GM15510 (cell line): ENCODE results near the gene MPPED1.

Experiments used
- POLR2A ChIP-seq: IDR thresholded peaks from 3 replicates; pipeline ENCODE4 v1.6.1; 2011; ENCODE audit warnings: borderline replicate concordance; ENCODE audit not compliant: insufficient read length; ENCODE audit errors: extremely low read depth

The MPPED1 gene

DNA sequence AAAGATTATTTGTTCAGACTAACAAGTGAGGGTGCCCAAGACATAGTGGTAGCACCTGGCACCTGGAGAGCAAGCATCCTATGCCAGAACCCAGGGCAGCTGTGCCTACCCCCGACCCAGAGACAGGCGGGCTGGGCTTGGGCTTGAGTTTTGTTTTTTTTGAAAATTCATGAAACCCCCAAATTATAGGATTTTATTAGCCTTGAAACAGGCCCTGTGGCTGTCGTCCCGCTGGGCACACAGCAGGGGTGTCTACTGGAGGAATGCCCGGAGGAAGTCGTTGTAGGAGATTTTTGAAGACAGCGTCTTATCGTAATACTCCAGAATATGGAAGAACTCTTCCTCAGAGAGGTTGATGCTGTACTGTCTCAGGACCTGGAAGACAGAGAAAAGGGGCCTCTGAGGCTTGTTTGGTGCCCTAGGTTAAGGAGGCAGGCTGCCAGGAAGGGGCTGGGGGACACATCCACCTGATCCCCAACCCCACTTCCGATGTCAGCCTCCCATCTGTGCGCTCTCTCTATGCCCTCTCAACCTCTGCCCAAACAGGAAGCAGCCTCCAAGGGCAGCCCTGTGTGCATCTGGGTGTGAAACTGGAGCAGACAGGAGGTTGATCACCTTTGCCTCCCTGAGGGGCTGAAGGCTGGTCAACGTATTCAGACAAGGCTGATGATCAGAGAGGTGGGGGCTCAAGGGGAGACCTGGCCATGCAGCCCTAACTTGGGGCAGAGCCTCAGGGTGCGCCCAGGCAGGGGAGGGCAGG, 117.0 kb downstream of the MPPED1 start:
- TF ChIP-seq POLR2A = no peak

DNA sequence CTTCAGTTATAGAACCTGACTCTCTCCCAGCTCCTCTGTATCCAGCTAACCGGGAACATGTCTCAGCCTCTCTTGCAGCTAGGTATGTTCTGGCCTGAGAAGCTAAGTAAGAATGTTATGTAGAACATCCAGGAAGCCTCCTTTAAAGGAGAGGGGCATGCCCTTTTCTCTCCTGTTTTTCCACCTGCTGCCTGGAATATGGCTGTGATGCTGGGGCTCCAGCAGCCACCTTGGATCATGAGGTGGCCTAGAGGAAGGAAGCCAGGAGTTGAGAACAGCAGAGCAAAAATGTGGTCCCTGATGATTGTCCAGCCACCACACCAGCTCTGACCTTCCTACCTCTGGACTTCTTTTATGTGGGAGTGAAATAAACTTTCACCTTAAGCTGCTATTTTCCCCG, 117.6 kb downstream of the MPPED1 start:
- TF ChIP-seq POLR2A = no peak

DNA sequence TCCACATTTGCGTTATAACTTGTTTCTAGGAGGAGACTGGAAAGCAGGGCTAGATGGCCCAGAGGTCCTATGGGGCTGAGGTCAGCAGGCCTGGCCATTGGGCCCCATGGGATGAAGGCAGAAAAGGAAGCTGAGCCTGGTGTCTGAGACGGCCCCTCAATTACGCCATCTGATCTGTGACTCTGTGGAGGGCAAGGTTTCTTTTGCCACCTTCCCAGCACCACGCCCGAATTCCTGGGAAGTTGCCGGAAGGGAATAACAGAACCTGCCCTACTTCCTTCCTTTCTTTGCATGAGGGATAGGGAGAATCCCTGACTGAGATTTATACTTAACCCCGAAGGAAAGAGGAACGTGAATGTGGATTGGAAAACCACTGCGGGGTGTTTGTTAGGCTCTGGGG, 118.1 kb downstream of the MPPED1 start:
- no peak for TF ChIP-seq POLR2A

DNA sequence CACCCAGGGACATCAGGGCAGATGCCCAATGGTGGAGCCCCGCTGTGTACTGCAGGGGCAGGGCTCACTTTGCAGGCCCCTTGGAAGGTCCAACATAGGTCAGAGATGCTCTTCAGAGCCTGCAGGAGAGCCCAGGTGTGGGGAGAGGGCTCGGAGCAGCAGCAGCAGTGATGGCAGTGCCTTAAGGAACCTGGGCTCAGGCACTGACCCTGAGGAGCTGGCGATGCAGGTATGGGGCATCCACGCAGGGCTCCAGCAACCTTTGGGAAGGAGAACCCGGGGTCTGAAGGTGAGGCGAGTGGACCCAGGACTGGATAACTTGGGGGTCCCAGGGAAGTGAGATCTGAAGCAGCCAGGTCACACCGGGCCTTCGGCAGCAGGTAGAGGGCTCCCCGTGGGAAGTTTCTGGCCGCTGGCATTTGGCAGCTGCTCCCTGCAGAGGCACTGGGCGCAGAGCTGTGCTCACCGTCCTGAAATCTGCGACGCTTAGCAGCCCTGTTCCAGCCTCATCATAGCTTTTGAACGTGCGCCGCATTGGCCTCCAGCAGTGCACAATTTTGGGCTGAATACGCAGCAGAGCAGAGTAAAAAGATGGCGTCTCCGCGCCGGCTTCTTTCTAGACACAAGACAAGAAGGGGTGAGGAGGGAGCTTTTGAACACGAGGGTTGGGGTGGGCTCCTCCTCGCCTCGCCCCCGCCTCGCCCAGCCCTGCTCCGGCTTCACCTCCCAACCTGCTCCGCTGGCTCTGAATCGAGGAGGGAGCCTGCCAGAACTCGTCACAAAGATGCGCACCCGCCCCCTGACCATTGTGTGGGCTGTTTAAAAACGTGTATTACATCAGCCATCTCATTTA, 118.8 kb downstream of the MPPED1 start:
- no peak for TF ChIP-seq POLR2A

DNA sequence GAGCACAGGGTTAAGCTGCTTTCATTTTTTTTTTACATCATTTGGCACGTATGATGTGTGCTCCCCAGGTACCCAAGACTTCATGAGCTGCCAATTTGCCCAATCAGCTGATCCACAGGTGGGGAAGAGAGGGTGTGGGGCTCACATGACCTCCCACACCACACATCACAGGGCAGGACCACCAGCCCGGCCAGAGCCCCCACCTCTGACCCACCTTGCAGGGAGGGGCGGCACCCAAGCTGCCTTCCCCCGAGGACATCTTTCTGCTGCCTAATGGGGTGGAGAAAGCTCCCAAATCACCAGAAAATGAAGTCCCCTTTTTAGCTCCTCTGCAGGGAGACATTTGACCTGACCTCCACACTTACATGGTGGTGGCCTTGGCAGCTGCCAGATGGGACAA, 119.8 kb downstream of the MPPED1 start:
- TF ChIP-seq POLR2A = no peak

DNA sequence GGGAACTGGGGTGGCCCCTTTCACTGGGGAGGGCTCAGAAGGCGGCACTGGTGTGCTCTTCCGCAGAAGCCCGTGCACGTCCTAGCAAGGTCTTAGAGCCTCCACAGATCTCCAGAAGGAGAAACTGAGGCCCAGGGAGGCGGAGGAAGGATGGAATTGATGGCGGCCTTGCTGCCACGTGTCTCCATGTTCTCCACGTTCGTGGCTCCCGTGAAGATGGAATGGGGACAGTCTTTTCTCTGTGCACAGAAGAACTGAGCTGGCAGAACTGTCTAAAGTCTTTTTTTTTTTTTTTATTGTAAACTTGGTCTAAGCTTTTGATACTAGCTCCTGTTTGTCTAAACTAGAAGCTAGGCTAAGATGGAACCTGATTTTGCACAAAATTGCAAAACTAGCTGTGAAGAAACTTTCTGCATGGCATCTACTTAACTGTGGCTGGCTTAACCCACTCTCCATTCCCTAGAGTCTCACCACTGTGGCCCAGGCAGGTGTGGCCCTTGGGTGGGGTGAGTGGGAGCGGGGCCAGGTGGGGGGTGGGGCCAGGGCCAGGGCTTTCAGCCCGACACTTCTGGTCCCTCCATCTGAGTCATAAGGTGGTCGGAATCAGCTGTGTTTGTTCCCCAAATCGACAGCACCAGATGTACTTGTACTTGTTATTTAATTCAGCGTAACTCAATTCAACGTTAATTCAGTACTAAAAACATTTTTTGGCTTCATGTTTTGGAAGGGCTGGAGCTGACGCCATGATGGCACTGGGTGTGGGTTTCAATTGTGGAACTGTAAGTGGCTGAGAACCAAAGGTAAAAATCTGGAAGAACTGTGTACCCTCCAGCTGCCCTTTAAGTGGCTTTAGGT, 120.7 kb downstream of the MPPED1 start:
- no peak for TF ChIP-seq POLR2A

DNA sequence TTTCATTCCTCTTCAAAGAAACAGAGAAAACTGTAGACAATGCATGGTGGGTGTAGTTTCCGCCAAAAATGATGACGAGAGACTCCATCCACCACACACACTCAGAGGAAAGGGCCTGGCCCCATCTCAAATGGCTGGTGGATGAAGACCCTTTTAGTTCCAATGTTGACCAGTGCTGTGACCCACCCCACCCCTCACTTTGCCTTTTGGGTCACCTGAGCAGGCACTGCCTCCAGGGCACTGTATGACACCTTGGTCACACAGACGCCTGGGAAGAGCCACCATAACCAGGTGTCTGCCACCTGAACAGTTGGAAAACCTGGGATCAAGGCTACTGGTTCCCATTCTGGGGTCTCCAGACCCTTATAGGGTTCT, 121.3 kb downstream of the MPPED1 start:
- TF ChIP-seq POLR2A = no peak

DNA sequence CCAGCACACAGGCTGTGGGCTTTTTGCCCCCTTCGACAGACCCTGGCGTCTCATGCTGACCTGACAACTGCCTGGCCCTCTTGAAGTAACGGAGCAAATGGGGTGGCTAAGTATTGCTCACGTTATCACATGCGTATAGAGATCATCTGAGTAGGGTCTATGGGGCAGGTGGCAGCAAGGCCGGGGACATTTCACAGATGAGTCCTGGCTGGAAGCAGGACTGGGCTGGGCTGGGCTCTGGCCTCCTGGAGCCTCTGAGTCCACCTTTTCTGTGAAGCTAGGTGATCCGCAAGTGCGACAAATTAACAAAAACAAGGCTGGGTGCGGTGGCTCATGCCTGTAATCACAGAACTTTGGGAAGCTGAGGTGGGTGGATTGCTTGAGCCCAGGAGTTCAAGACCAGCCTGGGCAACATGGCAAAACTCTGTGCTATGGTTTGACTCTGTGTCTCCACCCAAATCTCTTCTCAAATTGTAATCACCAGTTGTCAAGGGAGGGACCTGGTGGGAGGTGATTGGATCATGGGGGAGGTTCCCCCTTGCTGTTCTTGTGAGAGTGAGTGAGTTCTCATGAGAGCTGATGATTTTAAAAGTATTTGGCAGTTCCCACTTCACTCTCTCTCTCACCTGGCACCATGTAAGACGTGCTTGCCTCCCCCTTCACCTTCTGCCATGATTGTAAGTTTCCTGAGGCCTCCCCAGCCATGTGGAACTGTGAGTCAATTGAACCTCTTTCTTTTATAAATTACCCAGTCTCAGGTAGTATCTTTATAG, 122.0 kb downstream of the MPPED1 start:
- TF ChIP-seq POLR2A = no peak

DNA sequence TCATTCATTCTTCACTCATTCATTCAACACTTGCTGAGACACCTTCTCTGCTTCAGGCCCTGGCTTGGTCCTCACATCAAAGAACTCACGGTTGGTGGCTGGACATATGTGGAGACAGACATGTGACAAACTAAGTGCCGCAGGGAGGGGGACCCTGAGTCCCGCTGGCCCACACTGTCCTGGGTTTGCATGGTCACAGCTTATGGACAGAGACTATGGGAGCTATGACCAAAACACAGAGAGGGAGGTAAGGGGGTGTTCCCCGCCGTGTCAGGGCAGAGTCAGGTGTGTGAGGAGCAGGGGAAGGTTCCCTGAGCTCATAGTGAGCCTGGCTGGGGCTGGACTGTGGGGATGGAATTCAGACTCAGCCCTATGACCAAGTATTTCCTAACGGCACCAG, 123.1 kb downstream of the MPPED1 start:
- TF ChIP-seq POLR2A = no peak

DNA sequence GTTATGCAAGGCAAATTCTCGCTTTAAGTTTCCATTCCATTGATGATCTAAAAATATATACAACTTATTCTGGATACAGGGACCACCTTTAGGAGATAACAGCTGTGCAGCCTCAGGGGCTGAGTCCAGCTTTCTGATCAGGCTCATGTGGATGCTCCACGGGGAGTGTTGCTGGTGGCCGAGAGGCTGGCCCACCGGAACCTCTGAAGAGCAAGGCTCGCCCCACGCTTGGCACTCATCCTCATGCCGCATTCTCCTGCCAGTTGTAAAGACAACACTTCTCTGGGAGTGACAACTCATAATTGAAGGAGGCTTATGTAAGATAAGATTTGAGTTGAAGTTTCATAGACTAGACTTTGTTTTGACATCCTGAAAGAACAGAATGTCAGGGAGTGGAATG, 123.5 kb downstream of the MPPED1 start:
- TF ChIP-seq POLR2A = no peak

DNA sequence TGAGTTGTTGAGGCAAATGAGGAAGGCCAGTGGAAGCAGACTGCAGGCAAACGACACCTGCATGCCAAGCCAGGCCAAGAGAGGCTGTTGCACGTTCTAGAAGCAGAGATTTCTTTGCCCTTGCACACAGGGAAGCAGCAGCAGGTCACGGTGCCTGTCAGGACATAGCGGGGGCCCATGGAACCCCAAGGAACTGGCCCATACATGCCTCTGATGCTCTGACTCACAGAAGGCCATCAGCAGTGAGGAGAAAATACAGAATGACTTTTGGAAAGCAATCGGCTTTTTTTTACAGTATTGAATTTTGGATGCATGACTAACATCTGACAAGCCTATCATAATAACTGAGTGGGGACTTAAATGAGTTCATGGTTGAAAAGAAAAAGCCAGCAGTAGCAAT, 123.9 kb downstream of the MPPED1 start:
- no peak for TF ChIP-seq POLR2A

DNA sequence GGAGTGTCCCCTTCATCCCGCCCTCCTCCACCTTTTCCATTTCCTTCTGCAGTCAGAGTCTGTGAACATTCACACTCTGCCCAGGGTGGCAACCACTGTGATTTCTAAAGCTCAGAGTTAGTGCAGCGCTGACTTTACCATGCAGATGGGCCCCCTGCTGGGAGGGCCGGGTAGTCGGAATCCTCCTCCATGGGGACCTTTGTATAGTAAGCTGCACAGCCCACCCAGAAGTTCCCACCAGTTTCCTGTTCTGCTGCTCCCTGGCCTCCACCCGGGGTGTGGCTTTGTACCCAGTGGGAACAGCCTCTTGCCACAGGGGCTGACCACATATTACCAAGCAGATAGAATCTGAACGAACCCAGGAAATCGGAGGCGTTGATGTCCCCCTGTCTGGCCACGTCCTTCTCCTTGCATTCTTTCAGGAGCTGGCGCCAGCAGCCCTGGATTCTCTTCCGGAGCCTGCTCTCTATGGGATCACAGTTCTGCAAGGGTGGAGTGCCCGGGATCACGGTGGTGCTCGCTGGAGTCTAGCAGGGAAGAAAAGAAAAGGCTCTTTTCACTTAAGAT, 125.3 kb downstream of the MPPED1 start:
- TF ChIP-seq POLR2A = no peak

DNA sequence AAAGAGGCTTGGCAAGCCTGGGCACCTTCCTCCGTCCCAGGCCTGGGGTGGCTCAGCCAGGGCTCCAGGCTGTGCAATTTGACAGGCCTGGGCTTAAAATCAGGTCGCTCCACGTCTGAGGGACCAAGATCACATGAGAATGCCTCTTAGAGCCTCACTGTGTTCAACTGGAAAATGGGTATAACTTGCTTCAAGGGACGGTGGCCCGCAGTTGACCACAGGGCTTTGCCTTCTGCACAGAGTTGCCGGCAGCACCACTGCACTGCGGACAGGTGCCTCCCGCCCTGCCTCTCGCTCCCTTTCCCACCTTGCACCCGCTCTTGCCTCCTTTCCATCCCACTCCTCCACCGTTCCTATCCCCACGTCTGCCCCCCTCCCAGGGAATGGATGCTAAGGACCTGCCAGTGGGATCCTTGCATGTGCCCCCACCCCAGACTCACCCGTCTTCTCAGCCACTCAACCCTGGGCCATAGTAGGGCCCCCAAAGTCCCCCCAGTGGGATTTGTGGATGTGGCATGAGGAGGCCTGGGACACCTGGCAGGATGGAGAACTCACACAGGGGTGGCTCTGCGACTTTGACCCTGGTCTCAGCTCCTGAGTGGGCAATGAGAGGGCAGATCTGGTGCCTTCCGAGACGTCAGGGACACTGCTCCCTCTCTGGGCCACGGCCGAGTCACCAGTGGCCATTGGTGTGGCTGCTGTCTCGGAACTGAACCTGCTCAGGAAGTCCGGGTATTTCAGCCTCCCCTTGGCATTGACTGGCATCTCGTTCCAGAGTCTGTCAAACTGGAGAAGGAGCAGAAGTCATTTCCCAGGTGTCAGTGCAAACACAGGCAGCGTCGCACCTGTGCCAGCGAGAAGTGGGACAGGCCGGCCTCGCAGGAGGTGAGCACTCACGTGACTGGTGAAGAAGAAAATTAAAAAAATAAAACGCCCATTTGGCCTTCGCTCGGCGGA, 128.0 kb downstream of the MPPED1 start:
- no peak for TF ChIP-seq POLR2A

DNA sequence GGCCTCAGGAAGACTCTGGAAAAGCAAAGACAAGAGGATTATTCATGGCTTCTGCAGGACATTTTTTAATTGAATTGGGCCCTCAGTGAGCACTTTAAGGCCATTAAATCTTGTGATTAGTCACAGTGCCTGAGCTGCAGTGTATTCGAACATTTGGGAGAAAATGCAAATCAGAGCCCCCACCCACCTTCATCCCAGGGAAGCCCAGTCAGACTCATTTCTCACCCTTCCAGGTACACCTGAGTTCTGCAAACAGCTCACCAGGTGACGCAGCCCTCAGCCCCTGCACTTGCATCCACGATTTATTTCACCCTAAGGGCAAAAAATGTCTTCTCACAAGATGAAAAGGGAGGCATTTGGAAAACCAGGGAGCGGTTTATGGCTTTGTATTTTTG, 128.7 kb downstream of the MPPED1 start:
- TF ChIP-seq POLR2A = no peak

DNA sequence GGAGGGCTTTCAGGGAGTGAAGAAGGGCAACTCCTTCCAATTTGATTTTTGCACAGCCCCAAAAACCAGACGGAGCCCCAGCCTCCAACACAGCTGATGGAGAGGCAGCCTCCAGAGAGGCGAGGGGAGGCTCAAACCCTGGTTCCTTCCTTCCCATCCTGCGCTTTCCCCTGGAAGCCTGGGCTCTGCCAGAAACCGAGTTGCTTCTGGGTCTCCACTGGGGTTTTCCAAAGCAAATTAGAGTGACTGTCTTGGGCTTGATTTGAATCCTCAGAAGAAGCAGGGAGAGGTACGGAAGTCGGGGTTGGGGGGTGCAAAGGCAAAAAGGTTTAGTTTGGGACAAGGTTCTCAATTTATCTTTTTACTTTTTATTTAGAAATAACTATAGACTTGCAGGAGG, 129.2 kb downstream of the MPPED1 start:
- TF ChIP-seq POLR2A = no peak
